Cardiac fibroblast (primary cell): Measurements from ENCODE around the gene CTNS.

Experiments
- DNase-seq, 2 donors: peaks; one replicate each; pipeline versions ENCODE4 v3.0.0 to v3.0.0-alpha.2; 2010; ENCODE audit warnings: low read depth in 2 of 2
- H3K4me3 ChIP-seq, 2 donors: replicated peaks in 1 of 2; 1 replicate in 1 of 2; 2 replicates in 1 of 2; pipeline ENCODE4 v1.5.1; 2011; ENCODE audit warnings: low read depth in 2 of 2, low read length in 2 of 2, mild to moderate bottlenecking in 2 of 2, moderate library complexity in 1 of 2
- TF ChIP-seq, protein P1 (sequence below): IDR thresholded peaks from one replicate; pipeline ENCODE4 v1.5.1; 2011; ENCODE audit warnings: low read depth, mild to moderate bottlenecking, low read length, inconsistent platforms

The CTNS gene

DNA sequence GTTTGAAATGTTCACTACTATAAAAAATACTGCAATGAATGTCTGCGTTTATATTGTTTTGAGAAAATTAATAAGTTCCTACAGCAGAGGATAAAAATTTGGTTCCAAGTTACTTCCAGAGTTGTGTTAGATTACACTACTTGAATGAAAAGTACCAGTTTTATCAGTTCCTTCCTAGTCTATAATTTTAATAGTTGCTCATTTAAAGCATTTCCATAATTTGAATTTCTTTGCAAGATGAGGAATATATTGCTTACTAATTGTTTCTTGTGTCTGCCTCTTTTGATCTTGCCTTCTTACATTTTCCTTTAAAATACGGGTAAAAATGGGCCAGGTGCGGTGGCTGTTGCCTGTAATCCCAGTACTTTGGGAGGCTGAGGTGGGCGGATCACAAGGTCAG is 36.0 kb downstream of the CTNS start:
- TF ChIP-seq, protein P1, sequence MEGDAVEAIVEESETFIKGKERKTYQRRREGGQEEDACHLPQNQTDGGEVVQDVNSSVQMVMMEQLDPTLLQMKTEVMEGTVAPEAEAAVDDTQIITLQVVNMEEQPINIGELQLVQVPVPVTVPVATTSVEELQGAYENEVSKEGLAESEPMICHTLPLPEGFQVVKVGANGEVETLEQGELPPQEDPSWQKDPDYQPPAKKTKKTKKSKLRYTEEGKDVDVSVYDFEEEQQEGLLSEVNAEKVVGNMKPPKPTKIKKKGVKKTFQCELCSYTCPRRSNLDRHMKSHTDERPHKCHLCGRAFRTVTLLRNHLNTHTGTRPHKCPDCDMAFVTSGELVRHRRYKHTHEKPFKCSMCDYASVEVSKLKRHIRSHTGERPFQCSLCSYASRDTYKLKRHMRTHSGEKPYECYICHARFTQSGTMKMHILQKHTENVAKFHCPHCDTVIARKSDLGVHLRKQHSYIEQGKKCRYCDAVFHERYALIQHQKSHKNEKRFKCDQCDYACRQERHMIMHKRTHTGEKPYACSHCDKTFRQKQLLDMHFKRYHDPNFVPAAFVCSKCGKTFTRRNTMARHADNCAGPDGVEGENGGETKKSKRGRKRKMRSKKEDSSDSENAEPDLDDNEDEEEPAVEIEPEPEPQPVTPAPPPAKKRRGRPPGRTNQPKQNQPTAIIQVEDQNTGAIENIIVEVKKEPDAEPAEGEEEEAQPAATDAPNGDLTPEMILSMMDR: no peak
- no peak overlapping the region for H3K4me3 ChIP-seq
- no peak for DNase-seq

DNA sequence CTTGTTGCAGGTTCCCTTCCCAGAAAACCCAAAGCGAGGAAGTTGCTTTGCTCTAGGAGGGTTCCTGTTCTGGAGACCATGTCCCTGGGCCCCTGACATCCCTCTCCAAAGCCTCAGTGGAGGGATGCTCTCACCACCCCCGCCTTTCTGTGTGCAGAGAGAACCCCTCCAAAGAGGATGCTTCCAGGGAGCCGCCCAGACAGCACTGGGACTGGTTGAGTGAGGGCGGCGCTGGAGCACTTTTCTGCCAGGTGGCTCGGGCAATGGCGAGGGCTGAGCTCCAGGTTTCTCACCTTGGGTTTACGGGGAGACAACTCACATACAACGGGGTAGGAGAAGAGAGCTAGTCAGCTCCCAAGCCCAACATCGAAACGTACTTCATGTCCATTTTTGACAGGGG is 39.3 kb downstream of the CTNS start:
- no peak for DNase-seq
- no peak overlapping the region for H3K4me3 ChIP-seq
- TF ChIP-seq, protein P1: no peak

DNA sequence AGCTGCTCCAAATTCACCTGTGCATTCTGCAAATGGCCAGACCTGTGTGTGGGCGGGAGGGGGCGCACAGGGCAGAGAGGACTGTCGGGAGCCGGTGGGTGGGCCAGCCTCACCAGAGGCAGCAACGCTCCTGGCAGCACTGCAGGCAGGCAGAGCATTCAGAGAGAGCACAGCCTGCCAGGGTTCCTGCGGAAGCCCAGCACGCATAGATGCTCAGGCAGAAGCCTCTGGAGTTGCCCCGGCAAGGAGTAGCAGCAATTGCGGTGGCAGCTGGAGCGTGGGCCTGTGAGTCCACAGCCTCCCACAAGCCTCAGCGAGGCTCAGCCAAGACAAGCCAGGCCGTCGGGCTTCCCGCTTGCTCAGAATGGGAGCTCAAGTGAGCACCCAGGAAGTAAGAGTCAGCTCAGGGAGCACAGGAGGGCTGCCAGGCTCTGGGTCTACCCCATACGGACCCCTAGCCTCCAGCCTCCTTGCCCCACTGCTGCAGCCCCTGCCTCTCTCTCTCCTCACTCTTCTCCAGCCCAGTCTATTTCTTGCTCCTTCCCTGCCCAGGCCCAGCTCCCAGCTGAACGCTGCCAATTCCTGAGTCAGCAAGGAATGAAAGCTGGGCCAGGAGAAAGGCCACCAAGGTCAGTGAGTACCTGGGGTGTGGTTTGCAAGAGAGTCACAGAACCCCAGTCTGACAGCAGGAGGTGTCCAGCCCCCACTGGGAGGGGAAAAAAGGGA is 41.7 kb downstream of the CTNS start:
- TF ChIP-seq, protein P1: no peak
- no peak overlapping the region for H3K4me3 ChIP-seq
- peak in 1 of 2 donors; percentile 25 for DNase-seq

- no peak overlapping the region for H3K4me3 ChIP-seq
Observed at GRCh38 chr17:3678821-3679530, 42.4 kb downstream of the CTNS start.

GRCh38 chr17:3679531-3680126 is 43.1 kb downstream of the CTNS start:
- TF ChIP-seq, protein P1: no peak
- DNase-seq: no peak
- H3K4me3 ChIP-seq: no peak overlapping the region

More at GRCh38 chr17:3678821-3679530, 42.4 kb downstream of the CTNS start:
- TF ChIP-seq, protein P1: no peak
- no peak for DNase-seq

DNA sequence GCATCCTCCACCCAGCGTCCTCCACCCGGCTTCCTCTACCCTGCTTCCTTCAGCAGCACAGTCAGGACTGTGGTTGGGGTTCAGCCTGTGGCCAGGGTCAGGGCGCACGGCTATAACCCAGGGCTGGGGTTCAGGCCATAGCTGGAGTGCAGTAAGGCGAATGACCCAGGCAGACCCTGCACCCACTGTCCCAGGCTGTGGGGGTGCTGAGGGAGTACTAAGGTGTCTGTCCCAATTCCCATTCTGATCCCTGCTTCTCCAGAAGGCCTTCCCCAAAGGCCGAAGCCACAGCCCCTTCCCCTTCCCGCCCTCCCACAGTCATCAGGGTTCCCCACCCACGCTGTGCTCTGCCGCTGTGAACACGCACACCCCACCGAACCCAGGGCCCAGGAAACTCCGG is 44.5 kb downstream of the CTNS start:
- TF ChIP-seq, protein P1: no peak
- no peak for DNase-seq
- H3K4me3 ChIP-seq: no peak overlapping the region
